Naive B cell (primary cell): ENCODE results near the gene PRR29. TPM values are rescaled to one million over a fixed set of nuclear protein-coding genes. Genes with fewer than 3 reads are reported as not detected.
A peak's percentile ranks its signal among the peaks of the same experiment; 100 is the strongest.

Source experiments
- ATAC-seq, 2 donors: fragments of 150-1000 bp; cut with Tn5 transposase; 2 replicates each; pipeline ENCODE4 v1.10.0; 2021; ENCODE audit warnings: low read depth in 2 of 2, mild to moderate bottlenecking in 2 of 2, moderate library complexity in 2 of 2
- DNase-seq: peaks from one replicate; pipeline ENCODE4 v3.0.0; 2022
- H3K27ac Mint-ChIP-seq, 6 donors: one replicate each; pipeline ENCODE4 v1.8.0; 2020 to 2022; ENCODE audit warnings: mild to moderate bottlenecking in 6 of 6, mixed read lengths in 6 of 6, moderate library complexity in 5 of 6, inconsistent platforms in 2 of 6
- H3K27me3 Mint-ChIP-seq, 3 donors: one replicate each; pipeline ENCODE4 v1.8.0; 2021 to 2022; ENCODE audit warnings: mixed read lengths in 3 of 3, mild to moderate bottlenecking in 1 of 3
- H3K36me3 Mint-ChIP-seq, 2 donors: one replicate each; pipeline ENCODE4 v1.8.0; 2020 to 2022; ENCODE audit warnings: mixed read lengths in 2 of 2, inconsistent platforms in 1 of 2, mild to moderate bottlenecking in 1 of 2
- H3K4me1 Mint-ChIP-seq, 3 donors: one replicate each; pipeline ENCODE4 v1.8.0; 2020 to 2022; ENCODE audit warnings: mixed read lengths in 3 of 3, inconsistent platforms in 1 of 3, mild to moderate bottlenecking in 1 of 3, moderate library complexity in 1 of 3
- H3K4me3 Mint-ChIP-seq, 8 donors: one replicate each; pipeline ENCODE4 v1.8.0; 2020 to 2022; ENCODE audit warnings: mild to moderate bottlenecking in 8 of 8, mixed read lengths in 8 of 8, moderate library complexity in 8 of 8, inconsistent platforms in 2 of 8
- H3K9me3 Mint-ChIP-seq, 7 donors: one replicate each; pipeline ENCODE4 v1.8.0; 2020 to 2022; ENCODE audit warnings: mixed read lengths in 7 of 7, mild to moderate bottlenecking in 5 of 7, inconsistent platforms in 2 of 7, moderate library complexity in 1 of 7
- polyA plus RNA-seq, 6 donors: library from polyadenylated mRNA; unstranded; fragments of 300-500 nt; fragmentation: Illumina TruSeq; gene quantifications; one replicate each; pipeline ENCODE4 v1.2.3, GENCODE V29; 2021; ENCODE audit warnings: low read depth in 6 of 6

The PRR29 gene
- polyA plus RNA-seq, result 1 to 10 TPM; 3.5 to 6.8 (median 5.8) TPM

DNA sequence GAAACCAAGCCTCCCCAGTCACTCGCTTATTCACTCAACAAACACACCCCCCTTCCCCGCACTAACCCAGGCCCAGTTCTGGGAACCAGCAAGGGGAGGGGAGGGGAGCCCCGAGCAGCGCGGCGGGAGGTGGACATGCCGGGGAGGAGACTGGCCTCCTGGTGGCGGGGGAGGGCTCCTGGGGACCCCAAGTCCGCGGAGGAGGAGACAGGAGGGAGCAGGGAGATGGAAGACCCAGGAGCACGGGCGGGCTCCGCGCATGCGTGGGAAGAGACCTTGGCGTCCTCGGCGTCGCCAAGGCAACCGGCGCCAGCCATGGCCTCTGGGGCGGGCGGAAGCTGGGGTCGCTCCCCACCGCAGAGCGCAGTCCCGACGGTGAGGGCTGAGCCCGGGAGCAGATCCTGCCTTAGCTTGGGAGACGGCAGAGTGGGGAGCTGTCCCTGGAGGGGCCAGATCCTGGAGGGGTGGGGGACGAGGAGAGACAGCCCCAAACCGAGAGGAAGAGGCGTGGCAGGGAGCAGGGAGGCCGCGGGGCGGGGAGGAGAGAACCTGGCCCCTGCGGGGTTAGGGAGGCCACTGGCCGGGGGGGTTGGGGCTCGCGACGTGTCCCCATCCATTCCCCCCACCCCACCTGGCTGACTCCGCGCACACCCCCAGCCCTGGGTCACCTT, at the start of gene PRR29:
Gene PRR29 (plus strand): TSS at position 302 of the 671 bp plus-strand sequence. CDS start 14 bp downstream, at position 316.
- Mint-ChIP-seq H3K4me1 (peaks cover 28 to 41% (median 40%) of the 10 kb centered on the region in 3 donors), H3K9me3 (no peaks in the 10 kb centered on the region), H3K4me3 (peak within 1 kb of the TSS; percentile 77 to 92 (median 86)), H3K27ac (peak within 1 kb of the TSS in 5 of 6 donors; percentile 24 to 82 (median 47)), H3K27me3 (no peaks in the 10 kb centered on the region), H3K36me3 (no peaks in the 10 kb centered on the region)
- DNase-seq, result peak; percentile 63
- peak; percentile 69 to 70 for ATAC-seq

DNA sequence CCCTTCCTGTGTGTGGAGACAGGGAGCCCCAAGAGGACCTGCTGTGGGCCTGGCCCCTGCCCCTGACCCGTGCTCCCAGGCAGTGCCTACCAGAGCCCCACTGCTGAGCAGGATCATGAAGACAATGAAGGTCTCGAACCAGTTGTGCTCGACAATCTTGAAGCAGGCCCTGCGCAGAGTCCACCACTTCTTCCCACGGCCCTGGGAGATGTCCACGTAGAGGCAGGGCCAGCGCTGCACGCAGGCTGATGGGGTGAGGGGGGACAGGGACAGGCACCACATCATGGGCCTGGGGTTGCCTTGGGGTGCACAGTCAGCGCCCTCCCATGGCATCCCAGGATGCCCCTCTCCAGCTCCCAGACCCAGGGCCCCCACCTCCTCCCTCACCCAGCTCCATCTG, 49.6 kb upstream of the PRR29 start:
- peaks cover 39 to 72% (median 62%) of the 10 kb centered on the region in 3 donors for H3K4me1 Mint-ChIP-seq

GRCh38 chr17:63949576-63950250, 48.4 kb upstream of the PRR29 start:
- DNase-seq, result no peak
- peaks cover 42 to 77% (median 61%) of the 10 kb centered on the region in 3 donors for H3K4me1 Mint-ChIP-seq
- no peak overlapping the region for H3K4me3 Mint-ChIP-seq
- no peak for ATAC-seq
- H3K9me3 Mint-ChIP-seq, result no peaks in the 10 kb centered on the region
- no peak overlapping the region for H3K27ac Mint-ChIP-seq
- no peaks in the 10 kb centered on the region for H3K36me3 Mint-ChIP-seq
- H3K27me3 Mint-ChIP-seq, result no peaks in the 10 kb centered on the region

More for the DNA sequence above, 49.6 kb upstream of the PRR29 start:
- Mint-ChIP-seq H3K4me3 (peak overlapping the region in 1 of 8 donors; percentile 12), H3K27me3 (no peaks in the 10 kb centered on the region), H3K36me3 (no peaks in the 10 kb centered on the region), H3K27ac (peak overlapping the region in 1 of 6 donors; percentile 49), H3K9me3 (no peaks in the 10 kb centered on the region)
- DNase-seq, result no peak
- ATAC-seq, result no peak

- no peak for ATAC-seq
- Mint-ChIP-seq H3K36me3 (no peaks in the 10 kb centered on the region), H3K9me3 (peaks cover 0 to 1% (median 0%) of the 10 kb centered on the region in 7 donors), H3K4me1 (peaks cover 40 to 76% (median 59%) of the 10 kb centered on the region in 3 donors), H3K4me3 (peak overlapping the region in 3 of 8 donors; percentile 35 to 56 (median 37)), H3K27me3 (no peaks in the 10 kb centered on the region), H3K27ac (peak overlapping the region in 4 of 6 donors; percentile 11 to 67 (median 16))
- peak; percentile 66 for DNase-seq
Measured at GRCh38 chr17:63950940-63951907, 46.9 kb upstream of the PRR29 start.

DNA sequence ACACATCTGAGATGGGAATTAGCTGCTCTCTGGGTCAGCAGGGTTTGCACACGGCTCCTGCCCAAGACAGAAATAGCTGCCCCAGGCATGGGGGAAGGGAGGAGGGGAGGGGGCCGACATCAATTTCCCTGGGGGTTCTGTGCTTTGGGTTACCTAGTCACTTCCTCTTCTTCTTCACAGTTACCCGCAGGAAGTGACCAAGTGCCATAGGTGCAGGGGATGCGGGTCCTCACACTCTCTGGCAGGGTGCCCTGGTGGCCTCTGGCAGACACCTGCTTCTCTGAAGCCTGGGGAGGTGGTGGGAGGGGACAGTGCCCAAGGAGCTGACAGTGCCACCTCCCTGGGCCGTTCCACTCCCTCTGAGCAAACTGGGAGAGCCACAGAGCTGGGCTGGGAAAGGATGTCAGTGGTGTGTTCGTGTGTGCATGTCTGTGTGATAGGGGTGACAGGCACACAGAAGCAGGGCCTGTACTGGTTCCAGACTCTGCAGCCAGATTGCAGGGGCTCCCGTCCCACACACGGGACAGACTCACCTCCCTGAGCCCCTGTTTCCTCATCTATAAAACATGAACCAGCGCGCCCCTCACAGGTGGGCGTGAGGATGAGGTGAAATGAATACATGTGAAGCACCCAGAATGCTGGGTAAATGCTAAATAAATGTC, 43.6 kb upstream of the PRR29 start:
- Mint-ChIP-seq H3K4me3 (peak overlapping the region in 7 of 8 donors; percentile 66 to 92 (median 85)), H3K27me3 (no peaks in the 10 kb centered on the region), H3K27ac (peak overlapping the region; percentile 95 to 99 (median 98)), H3K4me1 (peaks cover 30 to 52% (median 39%) of the 10 kb centered on the region in 3 donors), H3K9me3 (peaks cover 0 to 1% (median 0%) of the 10 kb centered on the region in 7 donors), H3K36me3 (no peaks in the 10 kb centered on the region)
- DNase-seq (peak; percentile 81), ATAC-seq (peak; percentile 89 to 93)

DNA sequence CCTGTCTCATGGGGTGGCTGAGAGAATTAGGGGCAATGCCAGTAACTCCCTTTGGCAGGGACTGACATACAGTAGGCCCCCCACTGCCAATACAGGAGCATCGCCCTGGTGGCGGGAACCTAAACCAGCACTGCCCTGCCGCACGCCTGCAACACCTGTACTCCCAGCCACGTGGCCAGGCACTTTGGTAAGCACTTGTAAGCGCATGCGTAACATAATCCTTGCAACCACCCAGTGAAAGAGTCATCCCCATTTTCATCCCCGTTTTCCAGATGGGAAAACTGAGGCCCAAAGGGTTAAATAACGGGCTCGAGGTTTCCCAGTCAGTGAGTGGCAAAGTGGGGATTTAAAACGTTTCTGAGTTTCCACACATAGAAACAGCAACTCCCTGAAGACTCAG, 42.9 kb upstream of the PRR29 start:
- H3K9me3 Mint-ChIP-seq, result peaks cover 0 to 1% (median 0%) of the 10 kb centered on the region in 7 donors
- peak overlapping the region in 4 of 6 donors; percentile 4 to 98 (median 50) for H3K27ac Mint-ChIP-seq

DNA sequence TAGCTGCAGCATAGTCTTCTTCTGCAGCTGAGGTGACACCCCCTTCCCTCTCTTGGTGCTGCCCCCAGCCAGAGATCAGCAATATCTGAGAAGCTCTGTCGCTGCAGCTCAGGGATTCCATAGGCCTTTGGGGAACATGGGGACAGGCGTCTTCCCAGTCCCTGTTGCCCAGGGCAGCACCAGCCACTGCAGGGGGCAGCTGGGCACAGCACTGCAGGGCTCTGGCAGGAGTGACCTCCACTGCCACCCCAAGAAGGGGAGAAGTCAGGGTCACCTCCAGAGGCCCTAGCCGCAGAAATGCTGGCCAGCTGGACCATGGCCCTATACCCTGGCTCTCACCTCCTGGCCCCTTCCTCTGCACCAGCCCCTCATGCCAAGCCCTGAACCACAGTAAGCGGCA, 42.4 kb upstream of the PRR29 start:
- no peak for ATAC-seq

More for the DNA sequence above, 42.9 kb upstream of the PRR29 start:
- Mint-ChIP-seq H3K27me3 (no peaks in the 10 kb centered on the region), H3K4me1 (peaks cover 32 to 54% (median 36%) of the 10 kb centered on the region in 3 donors), H3K36me3 (no peaks in the 10 kb centered on the region), H3K4me3 (no peak overlapping the region)
- ATAC-seq (no peak), DNase-seq (no peak)

DNA sequence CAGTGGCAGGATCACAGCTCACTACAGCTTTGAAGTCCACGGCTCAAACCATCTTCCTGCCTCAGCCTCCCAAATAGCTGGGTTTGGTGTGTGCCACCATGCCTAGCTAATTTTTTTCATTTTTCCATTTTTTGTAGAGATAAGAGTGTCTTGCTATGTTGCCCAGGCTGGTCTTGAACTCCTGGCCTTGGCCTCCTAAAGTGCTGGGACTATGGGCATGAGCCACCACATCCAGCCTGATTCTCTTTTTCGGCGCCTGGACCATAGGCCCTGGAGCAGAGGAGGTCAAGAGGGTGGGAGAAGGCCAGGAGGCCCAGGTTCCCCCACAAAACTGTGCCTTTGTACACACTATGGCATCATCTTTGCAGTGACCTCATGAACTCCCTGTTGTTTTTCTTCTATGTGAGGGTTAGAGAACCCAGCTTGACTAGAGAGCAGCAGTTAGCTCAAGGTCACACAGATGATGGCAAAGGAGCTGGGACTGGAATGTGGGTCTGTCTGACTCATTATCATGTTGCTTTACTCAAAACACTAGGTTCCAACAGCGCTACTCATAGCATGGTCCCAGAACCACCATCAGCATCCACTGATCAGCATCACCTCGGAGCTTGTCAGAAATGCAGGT, 41.7 kb upstream of the PRR29 start:
- no peak for ATAC-seq
- peaks cover 28 to 49% (median 29%) of the 10 kb centered on the region in 3 donors for H3K4me1 Mint-ChIP-seq
- peaks cover 0 to 1% (median 0%) of the 10 kb centered on the region in 7 donors for H3K9me3 Mint-ChIP-seq

More for the DNA sequence above, 42.4 kb upstream of the PRR29 start:
- Mint-ChIP-seq H3K36me3 (no peaks in the 10 kb centered on the region), H3K4me3 (peak overlapping the region in 1 of 8 donors; percentile 32), H3K27me3 (no peaks in the 10 kb centered on the region), H3K4me1 (peaks cover 30 to 50% (median 30%) of the 10 kb centered on the region in 3 donors), H3K27ac (peak overlapping the region in 5 of 6 donors; percentile 4 to 98 (median 88)), H3K9me3 (peaks cover 0 to 1% (median 0%) of the 10 kb centered on the region in 7 donors)
- no peak for DNase-seq

GRCh38 chr17:63960006-63960405, 38.1 kb upstream of the PRR29 start:
- peaks cover 0 to 2% (median 0%) of the 10 kb centered on the region in 7 donors for H3K9me3 Mint-ChIP-seq
- no peak overlapping the region for H3K4me3 Mint-ChIP-seq
- ATAC-seq, result no peak
- H3K4me1 Mint-ChIP-seq, result peaks cover 25 to 32% (median 27%) of the 10 kb centered on the region in 3 donors
- H3K27me3 Mint-ChIP-seq, result no peaks in the 10 kb centered on the region
- no peak for DNase-seq
- no peak overlapping the region for H3K27ac Mint-ChIP-seq
- H3K36me3 Mint-ChIP-seq, result no peaks in the 10 kb centered on the region

More for the DNA sequence above, 41.7 kb upstream of the PRR29 start:
- Mint-ChIP-seq H3K36me3 (no peaks in the 10 kb centered on the region), H3K27ac (peak overlapping the region in 5 of 6 donors; percentile 75 to 98 (median 89)), H3K4me3 (peak overlapping the region in 1 of 8 donors; percentile 3), H3K27me3 (no peaks in the 10 kb centered on the region)
- no peak for DNase-seq

DNA sequence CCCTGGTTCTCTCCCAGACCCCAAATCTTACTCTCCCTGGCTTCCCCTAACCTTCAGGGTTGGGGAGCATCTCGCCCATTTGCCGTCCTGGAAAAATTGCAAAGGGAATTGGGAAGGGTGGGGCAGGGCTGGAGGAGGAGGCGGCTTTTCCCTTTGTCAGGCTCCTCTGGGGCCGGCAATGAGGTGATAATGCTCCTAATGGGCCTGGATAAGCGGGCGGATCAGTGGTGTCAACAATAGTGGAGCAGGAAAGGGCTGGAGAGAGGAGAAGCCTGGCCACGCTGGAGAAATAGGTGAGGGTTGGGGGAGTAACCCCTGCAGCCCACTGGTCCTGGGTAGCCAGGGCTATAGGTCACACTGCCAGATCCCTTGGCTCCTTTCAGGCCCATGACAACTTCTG, 37.7 kb upstream of the PRR29 start:
- DNase-seq, result no peak
- Mint-ChIP-seq H3K27ac (peak overlapping the region in 1 of 6 donors; percentile 42), H3K4me3 (no peak overlapping the region), H3K9me3 (peaks cover 0 to 2% (median 0%) of the 10 kb centered on the region in 7 donors), H3K27me3 (no peaks in the 10 kb centered on the region), H3K36me3 (no peaks in the 10 kb centered on the region), H3K4me1 (peaks cover 23 to 30% (median 25%) of the 10 kb centered on the region in 3 donors)
- ATAC-seq, result no peak

- H3K27ac Mint-ChIP-seq, result peak overlapping the region in 3 of 6 donors; percentile 33 to 80 (median 51)
- H3K9me3 Mint-ChIP-seq, result peaks cover 0 to 2% (median 0%) of the 10 kb centered on the region in 7 donors
- ATAC-seq (peak; percentile 93 to 95), DNase-seq (peak; percentile 42)
- H3K4me1 Mint-ChIP-seq, result peaks cover 14 to 22% (median 20%) of the 10 kb centered on the region in 3 donors
- no peaks in the 10 kb centered on the region for H3K36me3 Mint-ChIP-seq
- H3K4me3 Mint-ChIP-seq, result peak overlapping the region in 6 of 8 donors; percentile 33 to 81 (median 44)
- H3K27me3 Mint-ChIP-seq, result no peaks in the 10 kb centered on the region
Measured at GRCh38 chr17:63961355-63962212, 36.6 kb upstream of the PRR29 start.
